Measurements from ENCODE around the gene WDHD1. TPM values are rescaled to one million over a fixed set of nuclear protein-coding genes. Genes with fewer than 3 reads are reported as not detected.

WDHD1 gene
- total and polyA plus RNA-seq, 2 of the 8 experiments (the other 6 are each of a cell fraction or from before 2014, with no cell fraction given) = 17.8 to 87.9 TPM

- Histone ChIP-seq H3K27me3 (replicated peaks in 1 of 4; ENCODE audit: control insufficient read depth in 3 of 4, extremely low read depth in 1 of 4, insufficient read depth in 3 of 4, low read length in 3 of 4) (no peaks in the 10 kb centered on the region), H2BK15ac (ENCODE audit: low read length) (no peak overlapping the region), H2BK5ac (ENCODE audit: low read depth, low read length) (peak overlapping the region; percentile 96; the same call in 1 of the 2 replicates), H3K18ac (ENCODE audit: extremely low read depth, low read length) (no peak overlapping the region), H4K91ac (replicated peaks; ENCODE audit: insufficient read length, low read length) (no peak overlapping the region), H2AFZ (ENCODE audit: low read length) (no peak overlapping the region), H4K20me1 (replicated peaks in 1 of 2; ENCODE audit: control insufficient read depth in 1 of 2, insufficient read depth in 2 of 2, low read length in 2 of 2) (no peaks in the 10 kb centered on the region), H3K9ac (replicated peaks in 1 of 4; ENCODE audit: extremely low read depth in 1 of 4, low read depth in 3 of 4, low read length in 3 of 4) (peak overlapping the region; percentile 95 to 98 (median 97)), H3K14ac (ENCODE audit: insufficient read length) (no peak overlapping the region), H3K79me1 (ENCODE audit: low read depth, low read length) (no peaks in the 10 kb centered on the region), H2BK20ac (ENCODE audit: low read length) (no peak overlapping the region), H3K4ac (replicated peaks; ENCODE audit: insufficient read length, low read depth, low read length) (no peak overlapping the region), H3K4me2 (ENCODE audit: insufficient read depth in 1 of 2, low read depth in 2 of 2, low read length in 2 of 2) (peak overlapping the region; percentile 70 to 97), H3K79me2 (ENCODE audit: control insufficient read depth in 1 of 2, insufficient read depth in 2 of 2, low read length in 2 of 2) (peaks cover 18 to 86% of the 10 kb centered on the region in 2 experiments; a peak in 3 of 4 replicates), H2BK120ac (replicated peaks; ENCODE audit: low read depth, low read length) (no peak overlapping the region), H3K4me3 (ENCODE audit: extremely low read depth in 1 of 4, insufficient read depth in 2 of 4, low read depth in 3 of 4, low read length in 4 of 4) (peak overlapping the region; percentile 89 to 96 (median 94)), H3K56ac (replicated peaks; ENCODE audit: insufficient read length, low read depth, low read length) (no peak overlapping the region), H3K23me2 (ENCODE audit: low read depth, low read length) (peaks cover 7% of the 10 kb centered on the region), H2BK12ac (ENCODE audit: low read depth, low read length) (no peak overlapping the region; the same call in 1 of the 2 replicates), H4K8ac (ENCODE audit: extremely low read depth, insufficient read depth, low read length) (no peak overlapping the region), H3K9me3 (ENCODE audit: insufficient read depth in 2 of 2, low read depth in 1 of 2, low read length in 1 of 2) (no peaks in the 10 kb centered on the region), H3K4me1 (replicated peaks in 1 of 4; ENCODE audit: control insufficient read depth in 3 of 4, insufficient read depth in 4 of 4, low read length in 3 of 4) (peaks cover 0 to 10% (median 1%) of the 10 kb centered on the region in 4 experiments; a peak in 3 of 7 replicates), H4K5ac (ENCODE audit: insufficient read length, low read depth, low read length) (peak overlapping the region; percentile 33), H3K27ac (ENCODE audit: low read depth, low read length) (peak overlapping the region; percentile 97), H2AK5ac (ENCODE audit: low read depth, low read length) (no peak overlapping the region), H3K23ac (ENCODE audit: insufficient read length) (no peak overlapping the region), H3K36me3 (ENCODE audit: control insufficient read depth in 2 of 4, insufficient read depth in 4 of 4, low read length in 3 of 4) (peaks cover 3 to 28% (median 11%) of the 10 kb centered on the region in 4 experiments; a peak in 4 of 8 replicates)
- ChIA-PET POLR2A (ENCODE audit: partially characterized antibody) (interaction anchor here (0.6 to 8.5 kb wide), 24 partner anchors 8 to 341 kb away, joined by 3 to 101 read pairs (median 6); partner anchors contain the start of genes DLGAP5, GCH1 and MAPK1IP1L), CTCF (ENCODE audit: partially characterized antibody) (interaction anchor here (1.1 to 2.9 kb wide), 3 partner anchors 10 to 37 kb away, joined by 3 to 22 read pairs (median 3); partner anchors contain the start of gene MAPK1IP1L)
- no peak for DNase-seq (ENCODE audit: low read depth in 1 of 2, low spot score in 2 of 2)
- FAIRE-seq = no peak
- TF ChIP-seq BACH1 (IDR thresholded peaks at IDR 0.05; ENCODE audit: low read length) = no peak
- no peak for TF ChIP-seq POU5F1 (IDR thresholded peaks at IDR 0.05; ENCODE audit: low read depth, low read length)
- no peak for TF ChIP-seq YY1 (IDR thresholded peaks at IDR 0.05; ENCODE audit: low read depth, low read length)
- no peak for TF ChIP-seq SP4 (IDR thresholded peaks at IDR 0.05; ENCODE audit: low read length)
- WGBS, 2 experiments (ENCODE audit: extremely low coverage in 1 of 2, insufficient coverage in 1 of 2, insufficient read length in 1 of 2, insufficient replicate concordance in 2 of 2, low coverage in 1 of 2, low lambda C conversion rate in 2 of 2, missing lambda C conversion rate in 1 of 2) = 8% methylated on average over 9 of the region's 9 CpGs; no CpG with 5 or more reads in 1 of the 2 experiments
Measured at GRCh38 chr14:55026441-55026792, 482 bp downstream of the WDHD1 start.

All from H1 (cell line).